Stimulated activated CD8-positive, alpha-beta memory T cell treated with anti-CD3 and anti-CD28 coated beads, Interleukin-7, amount 100 ng/mL, for 48 hours (primary cell): ENCODE results near the gene ANGEL1.

Experiments
- DNase-seq, 2 donors: peaks; one replicate each; pipeline ENCODE4 v3.0.0-alpha.2; 2020; ENCODE audit warnings: low read depth in 1 of 2; ENCODE audit errors: extremely low read depth in 1 of 2

ANGEL1 gene

GRCh38 chr14:76780360-76780759 lies 32.3 kb downstream of the ANGEL1 start:
- no peak for DNase-seq

- DNase-seq: no peak
Measured at GRCh38 chr14:76780058-76780345, 32.7 kb downstream of the ANGEL1 start.

- no peak for DNase-seq
Measured at GRCh38 chr14:76779221-76780057, 33.2 kb downstream of the ANGEL1 start.

- DNase-seq: no peak
Measured at GRCh38 chr14:76778546-76779215, 34.0 kb downstream of the ANGEL1 start.

- DNase-seq: no peak
Measured at GRCh38 chr14:76777721-76778120, 35.0 kb downstream of the ANGEL1 start.

- no peak for DNase-seq
Measured at GRCh38 chr14:76776428-76777251, 36.0 kb downstream of the ANGEL1 start.

GRCh38 chr14:76775695-76776427 lies 36.8 kb downstream of the ANGEL1 start:
- DNase-seq: no peak

GRCh38 chr14:76774821-76775694 lies 37.6 kb downstream of the ANGEL1 start:
- no peak for DNase-seq

GRCh38 chr14:76773956-76774820 lies 38.5 kb downstream of the ANGEL1 start:
- no peak for DNase-seq

- DNase-seq: no peak
Measured at GRCh38 chr14:76773188-76773885, 39.3 kb downstream of the ANGEL1 start.

- DNase-seq: no peak
Measured at GRCh38 chr14:76772300-76773187, 40.1 kb downstream of the ANGEL1 start.

GRCh38 chr14:76771437-76771980 lies 41.2 kb downstream of the ANGEL1 start:
- no peak for DNase-seq

- no peak for DNase-seq
Measured at GRCh38 chr14:76770521-76771436, 41.9 kb downstream of the ANGEL1 start.

- DNase-seq: no peak
Measured at GRCh38 chr14:76769636-76770292, 42.9 kb downstream of the ANGEL1 start.

GRCh38 chr14:76768671-76769500 lies 43.8 kb downstream of the ANGEL1 start:
- no peak for DNase-seq
